HEK293 (cell line): Measurements from ENCODE around the gene PCED1A.

Source experiments
- CTCF ChIP-seq: fragments of 450-650 bp; formaldehyde crosslinking; IDR thresholded peaks from 2 replicates; pipeline ENCODE4 v1.5.1; 2016; ENCODE audit warnings: missing biosample characterization, missing genetic modification characterization
- HOXA7 ChIP-seq: sonication (generic); formaldehyde crosslinking; IDR thresholded peaks from 2 replicates; pipeline ENCODE4 v1.8.1; 2022; ENCODE audit warnings: missing genetic modification reagents, borderline replicate concordance
- KLF1 ChIP-seq: fragments of 450-650 bp; formaldehyde crosslinking; IDR thresholded peaks from 2 replicates; pipeline ENCODE4 v1.5.1; 2016; ENCODE audit warnings: missing biosample characterization, missing genetic modification characterization
- SETDB1 ChIP-seq: IDR thresholded peaks from one replicate; pipeline ENCODE4 v1.6.1; 2017; ENCODE audit warnings: mild to moderate bottlenecking, low read length, moderate library complexity, mixed read lengths; ENCODE audit not compliant: insufficient read length
- SP7 ChIP-seq: fragments of 450-650 bp; formaldehyde crosslinking; IDR thresholded peaks from 2 replicates; pipeline ENCODE4 v1.5.1; 2016; ENCODE audit warnings: missing biosample characterization, missing genetic modification characterization
- ZFP37 ChIP-seq: fragments of 450-650 bp; formaldehyde crosslinking; IDR thresholded peaks from 2 replicates; pipeline ENCODE4 v1.5.1; 2016; ENCODE audit warnings: missing biosample characterization, missing genetic modification characterization
- ZNF266 ChIP-seq: fragments of 450-650 bp; formaldehyde crosslinking; IDR thresholded peaks from 2 replicates; pipeline ENCODE4 v1.5.1; 2016; ENCODE audit warnings: missing biosample characterization, missing genetic modification characterization, low read depth
- ZNF274 ChIP-seq, 2 experiments: fragments of 200-500 bp in 1 of 2; fragments of 450-650 bp in 1 of 2; sonication (Bioruptor generic) in 1 of 2; formaldehyde crosslinking in 1 of 2; IDR thresholded peaks; 2 replicates each; pipeline versions ENCODE4 v1.5.1 to v1.6.1; 2014 to 2016; ENCODE audit warnings: borderline replicate concordance in 1 of 2, inconsistent platforms in 1 of 2, low read length in 1 of 2, missing biosample characterization in 1 of 2, missing genetic modification characterization in 1 of 2
- ZNF404 ChIP-seq: fragments of 450-650 bp; formaldehyde crosslinking; IDR thresholded peaks from 2 replicates; pipeline ENCODE4 v1.5.1; 2017; ENCODE audit warnings: missing biosample characterization, missing genetic modification characterization
- ZNF555 ChIP-seq: fragments of 450-650 bp; formaldehyde crosslinking; conservative IDR thresholded peaks from 2 replicates; pipeline ENCODE4 v1.5.1; 2017; ENCODE audit warnings: missing biosample characterization, mild to moderate bottlenecking, missing genetic modification characterization, inconsistent platforms
- ZNF768 ChIP-seq: fragments of 450-650 bp; formaldehyde crosslinking; IDR thresholded peaks from 2 replicates; pipeline ENCODE4 v1.5.1; 2018; ENCODE audit warnings: missing biosample characterization, mild to moderate bottlenecking, missing genetic modification characterization
- TF ChIP-seq, protein P1 (sequence below): fragments of 450-650 bp; formaldehyde crosslinking; IDR thresholded peaks from 2 replicates; pipeline ENCODE4 v1.5.1; 2017; ENCODE audit warnings: missing biosample characterization, missing genetic modification characterization
- TF ChIP-seq, protein P2 (sequence below): fragments of 450-650 bp; formaldehyde crosslinking; IDR thresholded peaks from 2 replicates; pipeline ENCODE4 v1.5.1; 2016; ENCODE audit warnings: missing biosample characterization, missing genetic modification characterization
- TF ChIP-seq, protein P3 (sequence below): fragments of 450-650 bp; formaldehyde crosslinking; IDR thresholded peaks from 2 replicates; pipeline ENCODE4 v1.5.1; 2016; ENCODE audit warnings: missing biosample characterization, missing genetic modification characterization, low read depth

DNA sequence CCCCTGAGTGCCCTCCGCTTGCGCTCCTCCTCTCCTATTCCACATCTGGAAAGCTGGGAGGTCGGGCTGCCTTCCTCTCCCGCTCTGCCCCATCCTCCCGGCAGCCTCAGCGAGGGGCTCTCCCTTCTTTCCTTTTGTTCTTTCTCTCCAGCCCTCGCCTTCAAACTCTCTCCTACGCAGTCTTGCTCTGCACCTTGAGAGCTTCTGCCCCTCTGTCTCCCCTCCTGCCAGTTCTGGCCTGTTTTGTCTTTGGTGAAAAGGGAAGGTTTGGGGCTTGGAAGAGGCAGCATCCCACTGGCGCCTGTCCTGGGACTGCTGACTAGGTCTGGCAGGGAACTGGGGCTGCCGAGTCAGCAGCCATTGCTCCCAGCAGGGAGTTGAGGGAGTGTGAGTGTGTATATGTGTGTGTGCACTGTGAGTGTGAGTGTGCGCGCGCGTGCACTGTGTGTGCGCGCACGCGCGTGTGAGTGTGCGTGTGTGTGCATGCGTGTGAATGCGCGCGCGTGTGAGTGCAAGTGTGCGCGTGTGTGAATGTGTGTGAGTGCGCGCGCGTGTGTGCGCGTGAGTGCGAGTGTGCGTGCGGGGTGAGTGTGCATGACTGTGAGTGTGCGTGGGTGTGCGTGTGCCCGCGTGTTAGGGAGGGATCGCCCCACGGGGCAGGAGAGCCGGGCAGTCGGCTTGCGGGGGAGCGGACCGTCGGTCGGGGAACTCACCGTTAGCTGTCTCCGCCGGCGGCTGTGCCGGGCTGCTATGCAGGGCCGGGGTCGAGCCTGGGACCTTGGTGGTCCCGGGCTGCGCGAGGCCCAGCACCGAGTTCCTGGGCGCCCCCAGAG, 40.6 kb downstream of the PCED1A start:
- TF ChIP-seq CTCF (no peak), SETDB1 (no peak), ZNF555 (no peak), ZNF768 (no peak), ZNF266 (no peak), KLF1 (tag by site-specific recombination) (no peak), HOXA7 (CRISPR knock-in tag) (no peak), SP7 (tag by site-specific recombination) (no peak), ZFP37 (tag by site-specific recombination) (no peak), ZNF274 (IDR thresholded peaks at IDR 0.05; ENCODE audit: low read length) (no peak), ZNF274 (tag by site-specific recombination; IDR thresholded peaks at IDR 0.05; ENCODE audit: borderline replicate concordance) (no peak), ZNF404 (tag by site-specific recombination) (no peak)
- TF ChIP-seq, protein P1, sequence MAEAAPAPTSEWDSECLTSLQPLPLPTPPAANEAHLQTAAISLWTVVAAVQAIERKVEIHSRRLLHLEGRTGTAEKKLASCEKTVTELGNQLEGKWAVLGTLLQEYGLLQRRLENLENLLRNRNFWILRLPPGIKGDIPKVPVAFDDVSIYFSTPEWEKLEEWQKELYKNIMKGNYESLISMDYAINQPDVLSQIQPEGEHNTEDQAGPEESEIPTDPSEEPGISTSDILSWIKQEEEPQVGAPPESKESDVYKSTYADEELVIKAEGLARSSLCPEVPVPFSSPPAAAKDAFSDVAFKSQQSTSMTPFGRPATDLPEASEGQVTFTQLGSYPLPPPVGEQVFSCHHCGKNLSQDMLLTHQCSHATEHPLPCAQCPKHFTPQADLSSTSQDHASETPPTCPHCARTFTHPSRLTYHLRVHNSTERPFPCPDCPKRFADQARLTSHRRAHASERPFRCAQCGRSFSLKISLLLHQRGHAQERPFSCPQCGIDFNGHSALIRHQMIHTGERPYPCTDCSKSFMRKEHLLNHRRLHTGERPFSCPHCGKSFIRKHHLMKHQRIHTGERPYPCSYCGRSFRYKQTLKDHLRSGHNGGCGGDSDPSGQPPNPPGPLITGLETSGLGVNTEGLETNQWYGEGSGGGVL (tag by site-specific recombination): no peak
- TF ChIP-seq, protein P2, sequence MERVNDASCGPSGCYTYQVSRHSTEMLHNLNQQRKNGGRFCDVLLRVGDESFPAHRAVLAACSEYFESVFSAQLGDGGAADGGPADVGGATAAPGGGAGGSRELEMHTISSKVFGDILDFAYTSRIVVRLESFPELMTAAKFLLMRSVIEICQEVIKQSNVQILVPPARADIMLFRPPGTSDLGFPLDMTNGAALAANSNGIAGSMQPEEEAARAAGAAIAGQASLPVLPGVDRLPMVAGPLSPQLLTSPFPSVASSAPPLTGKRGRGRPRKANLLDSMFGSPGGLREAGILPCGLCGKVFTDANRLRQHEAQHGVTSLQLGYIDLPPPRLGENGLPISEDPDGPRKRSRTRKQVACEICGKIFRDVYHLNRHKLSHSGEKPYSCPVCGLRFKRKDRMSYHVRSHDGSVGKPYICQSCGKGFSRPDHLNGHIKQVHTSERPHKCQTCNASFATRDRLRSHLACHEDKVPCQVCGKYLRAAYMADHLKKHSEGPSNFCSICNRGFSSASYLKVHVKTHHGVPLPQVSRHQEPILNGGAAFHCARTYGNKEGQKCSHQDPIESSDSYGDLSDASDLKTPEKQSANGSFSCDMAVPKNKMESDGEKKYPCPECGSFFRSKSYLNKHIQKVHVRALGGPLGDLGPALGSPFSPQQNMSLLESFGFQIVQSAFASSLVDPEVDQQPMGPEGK (tag by site-specific recombination): no peak
- TF ChIP-seq, protein P3, sequence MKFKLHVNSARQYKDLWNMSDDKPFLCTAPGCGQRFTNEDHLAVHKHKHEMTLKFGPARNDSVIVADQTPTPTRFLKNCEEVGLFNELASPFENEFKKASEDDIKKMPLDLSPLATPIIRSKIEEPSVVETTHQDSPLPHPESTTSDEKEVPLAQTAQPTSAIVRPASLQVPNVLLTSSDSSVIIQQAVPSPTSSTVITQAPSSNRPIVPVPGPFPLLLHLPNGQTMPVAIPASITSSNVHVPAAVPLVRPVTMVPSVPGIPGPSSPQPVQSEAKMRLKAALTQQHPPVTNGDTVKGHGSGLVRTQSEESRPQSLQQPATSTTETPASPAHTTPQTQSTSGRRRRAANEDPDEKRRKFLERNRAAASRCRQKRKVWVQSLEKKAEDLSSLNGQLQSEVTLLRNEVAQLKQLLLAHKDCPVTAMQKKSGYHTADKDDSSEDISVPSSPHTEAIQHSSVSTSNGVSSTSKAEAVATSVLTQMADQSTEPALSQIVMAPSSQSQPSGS (tag by site-specific recombination): no peak
